KOPT-K1 (cell line): ENCODE data around the gene CHTOP.
"Not testable (repeated sequence)": the region's sequence is repeated elsewhere in the genome, so short reads cannot be mapped to it uniquely, and the experiment has no call there.

Experiments
- H3K27ac ChIP-seq: fragments of 200-600 bp; sonication (generic); 2 replicates; pipeline ENCODE4 v1.5.1; 2016; ENCODE audit warnings: antibody characterized with exemption, mild to moderate bottlenecking, low read depth, low read length; ENCODE audit not compliant: poor library complexity, severe bottlenecking
- H3K36me3 ChIP-seq: fragments of 200-600 bp; sonication (generic); 2 replicates; pipeline ENCODE4 v1.5.1; 2017; ENCODE audit warnings: antibody characterized with exemption, mild to moderate bottlenecking, low read length, moderate library complexity; ENCODE audit not compliant: insufficient read depth
- H3K9me3 ChIP-seq: fragments of 200-600 bp; sonication (generic); 2 replicates; pipeline ENCODE4 v1.5.1; 2017; ENCODE audit warnings: antibody characterized with exemption, low read length, mild to moderate bottlenecking; ENCODE audit not compliant: insufficient read depth, poor library complexity, severe bottlenecking

The CHTOP gene

DNA sequence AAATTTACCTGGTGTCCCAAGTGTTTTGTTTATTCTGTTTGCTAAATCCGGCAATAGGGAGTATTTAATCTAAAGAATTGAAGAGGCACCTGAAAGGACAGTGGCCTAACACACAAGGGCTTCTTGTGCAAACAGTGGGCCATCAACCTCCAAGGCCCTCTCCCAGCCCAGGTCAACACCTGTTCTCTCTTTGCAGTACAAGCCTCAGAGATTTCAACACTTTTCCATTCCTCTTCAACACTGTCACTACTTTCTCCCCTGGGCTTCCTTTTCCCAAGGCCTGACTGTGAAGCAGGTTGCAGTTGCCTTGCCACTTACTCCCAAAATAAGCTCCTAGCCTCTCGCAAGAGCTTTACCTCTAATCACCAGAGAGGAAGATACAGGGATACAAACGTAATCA lies 21.5 kb downstream of the CHTOP start:
- H3K9me3 ChIP-seq, result no peaks in the 10 kb centered on the region
- no peaks in the 10 kb centered on the region; the same call in 1 of the 2 replicates for H3K36me3 ChIP-seq
- no peak overlapping the region for H3K27ac ChIP-seq

DNA sequence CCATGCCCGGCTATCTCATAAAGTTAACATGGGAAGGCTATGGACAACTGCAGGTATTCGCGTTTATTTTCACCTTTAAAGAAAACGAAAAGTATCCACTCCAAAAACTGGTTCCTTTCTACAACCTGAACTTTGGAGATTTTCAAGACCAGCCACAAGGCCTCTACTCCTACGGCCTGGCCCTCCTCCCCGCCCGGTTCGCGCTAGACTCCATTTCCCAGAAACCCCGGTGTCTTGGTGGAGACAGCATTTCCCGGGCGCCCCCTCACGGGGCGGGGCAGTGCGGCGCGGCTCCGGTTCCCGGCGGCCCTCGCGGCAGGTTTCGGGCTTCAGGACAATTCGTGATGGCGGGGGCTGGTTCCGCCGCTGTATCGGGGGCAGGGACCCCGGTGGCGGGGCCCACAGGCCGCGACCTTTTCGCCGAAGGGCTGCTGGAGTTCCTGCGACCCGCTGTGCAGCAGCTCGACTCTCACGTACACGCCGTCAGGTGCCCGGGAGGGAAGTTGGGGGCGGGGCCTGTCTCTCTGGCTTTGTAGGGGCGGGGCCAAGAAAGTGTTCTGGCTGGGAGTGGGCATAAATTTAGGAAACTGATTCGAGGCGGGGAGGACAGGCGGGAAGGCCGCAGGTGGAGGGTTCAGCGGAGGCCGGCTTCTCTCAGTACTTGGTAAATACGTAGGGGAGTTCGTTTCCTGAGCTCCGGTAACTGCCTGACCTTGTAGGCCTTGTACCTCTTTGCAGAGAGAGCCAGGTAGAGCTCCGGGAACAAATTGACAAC lies 24.7 kb downstream of the CHTOP start, which contains the start of gene SNAPIN:
SNAPIN (plus strand) TSS at position 304 of the 775 bp plus-strand sequence; CDS start at position 345, 41 bp downstream.
- H3K36me3 ChIP-seq, result peaks cover 32% of the 10 kb centered on the region
- H3K27ac ChIP-seq, result peak within 1 kb of the TSS; percentile 80
- H3K9me3 ChIP-seq, result no peaks in the 10 kb centered on the region

DNA sequence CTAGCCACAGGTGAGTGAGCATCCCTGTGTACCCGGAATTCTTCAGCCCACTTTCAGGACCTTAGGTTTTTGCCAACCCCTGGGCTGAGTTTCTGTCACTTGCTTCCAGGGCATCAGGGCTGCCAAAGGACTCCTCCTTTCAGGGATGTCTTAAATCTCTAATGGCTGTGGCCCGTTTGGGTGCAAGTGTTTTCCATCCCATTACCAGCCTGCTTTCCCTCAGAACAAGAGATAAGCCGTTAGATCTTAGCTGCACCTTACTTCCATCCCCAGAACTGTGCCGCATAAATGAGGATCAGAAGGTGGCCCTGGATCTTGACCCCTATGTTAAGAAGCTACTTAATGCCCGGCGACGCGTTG lies 25.3 kb downstream of the CHTOP start:
- Histone ChIP-seq H3K9me3 (no peaks in the 10 kb centered on the region), H3K36me3 (peaks cover 38% of the 10 kb centered on the region), H3K27ac (peak overlapping the region; percentile 80)

DNA sequence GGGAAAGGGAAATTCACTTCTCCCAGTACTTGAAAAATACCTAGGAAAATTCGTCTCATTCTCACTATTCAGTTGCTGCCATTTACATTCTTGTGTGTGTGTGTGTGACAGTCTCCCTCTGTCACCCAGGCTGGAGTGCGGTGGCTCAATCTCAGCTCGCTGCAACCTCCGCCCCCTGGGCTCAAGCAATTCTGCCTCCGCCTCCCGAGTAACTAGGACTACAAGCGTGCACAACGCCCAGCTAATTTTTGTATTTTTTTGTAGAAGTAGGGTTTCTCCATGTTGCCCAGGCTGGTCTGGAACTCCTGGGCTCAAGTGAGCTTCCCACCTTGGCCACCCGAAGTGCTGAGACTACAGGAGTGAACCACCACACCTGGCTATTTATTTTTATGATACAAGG lies 25.8 kb downstream of the CHTOP start:
- H3K36me3 ChIP-seq, result peaks cover 43% of the 10 kb centered on the region
- H3K9me3 ChIP-seq, result no peaks in the 10 kb centered on the region
- H3K27ac ChIP-seq, result peak overlapping the region; percentile 80

DNA sequence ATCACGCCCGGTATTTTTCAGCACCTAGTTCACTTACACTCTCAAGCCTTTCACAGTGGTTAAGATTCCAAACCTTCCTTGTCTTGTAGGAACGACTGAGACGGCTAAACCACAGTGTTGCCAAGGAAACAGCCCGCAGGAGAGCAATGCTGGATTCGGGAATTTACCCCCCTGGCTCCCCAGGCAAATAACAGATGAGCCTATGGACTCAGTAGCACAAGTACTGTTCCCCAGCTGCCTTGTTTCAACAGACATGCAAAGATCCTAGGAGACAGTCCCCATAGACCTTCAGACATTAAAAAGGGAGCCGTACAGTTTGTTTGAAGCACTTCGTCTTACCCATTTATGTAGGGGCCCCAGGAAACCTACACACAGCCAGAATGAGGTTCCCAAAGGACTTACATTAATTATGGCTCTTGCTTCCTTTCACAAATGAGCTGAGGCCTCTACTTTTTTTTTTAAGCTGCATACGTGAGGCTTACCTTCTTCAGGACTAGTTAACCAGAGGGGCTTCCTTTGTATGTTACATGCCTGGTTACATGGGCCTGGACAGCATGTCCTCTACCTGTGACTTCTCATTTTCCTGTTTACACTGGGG lies 27.3 kb downstream of the CHTOP start:
- H3K36me3 ChIP-seq, result peaks cover 58% of the 10 kb centered on the region
- H3K27ac ChIP-seq, result no peak overlapping the region
- H3K9me3 ChIP-seq, result no peaks in the 10 kb centered on the region

DNA sequence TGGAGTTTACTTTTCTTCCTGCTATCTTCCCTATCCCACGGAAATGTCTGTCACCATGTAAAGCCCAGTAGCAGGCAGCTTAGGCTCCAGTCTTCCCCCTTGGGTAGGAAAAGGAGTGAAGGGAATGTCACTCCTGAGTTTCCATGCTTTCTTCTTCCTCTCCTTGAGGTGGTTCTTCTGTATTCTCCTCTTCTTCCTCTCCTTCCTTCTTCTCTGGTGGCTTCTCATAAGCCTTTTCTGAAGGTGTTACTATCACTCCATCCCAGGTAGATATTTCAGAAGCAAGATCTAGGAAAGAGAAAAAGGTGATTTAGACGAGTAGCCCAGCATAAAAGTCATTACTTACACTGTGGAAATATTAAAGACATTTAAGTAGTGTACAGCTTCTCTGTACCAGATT lies 28.4 kb downstream of the CHTOP start:
- Histone ChIP-seq H3K36me3 (peaks cover 69% of the 10 kb centered on the region), H3K9me3 (no peaks in the 10 kb centered on the region), H3K27ac (no peak overlapping the region)

DNA sequence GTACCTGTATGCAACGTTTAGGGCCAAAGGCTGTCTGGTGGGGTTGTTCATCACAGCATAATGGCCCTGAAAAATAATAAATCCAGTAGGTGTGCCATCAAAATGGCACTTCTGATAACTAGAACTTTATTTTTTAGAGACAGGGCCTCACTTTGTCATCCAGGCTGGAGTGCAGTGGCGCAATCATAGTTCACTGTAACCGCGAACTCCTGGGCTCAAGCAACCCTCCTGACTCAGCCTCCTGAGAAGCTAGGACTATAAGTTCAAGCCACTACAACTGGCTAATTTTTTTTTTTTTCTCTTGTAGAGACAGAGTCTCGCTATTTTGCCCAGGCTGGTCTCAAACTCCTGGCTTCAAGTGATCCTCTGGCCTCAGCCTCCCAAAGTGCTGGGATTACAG lies 29.3 kb downstream of the CHTOP start:
- no peaks in the 10 kb centered on the region for H3K9me3 ChIP-seq
- peaks cover 78% of the 10 kb centered on the region for H3K36me3 ChIP-seq
- no peak overlapping the region for H3K27ac ChIP-seq

DNA sequence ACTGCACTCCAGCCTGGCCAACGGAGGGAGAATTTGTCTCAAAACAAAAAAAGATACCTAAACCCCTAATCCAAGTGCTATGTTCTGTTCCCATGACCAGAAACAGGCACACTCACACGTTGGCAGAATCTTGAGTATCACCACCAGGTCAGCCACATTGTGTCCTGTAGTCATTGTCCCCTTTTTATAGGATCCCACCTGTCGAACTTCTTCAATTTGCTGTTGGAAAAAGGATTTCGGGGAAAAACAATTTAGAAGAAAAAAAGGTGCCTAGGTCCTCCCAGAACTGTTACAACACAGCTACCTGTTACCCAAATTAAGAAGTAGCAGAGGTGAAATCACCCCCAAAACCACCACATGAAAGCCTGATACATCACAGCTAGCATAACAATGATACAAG lies 33.6 kb downstream of the CHTOP start:
- Histone ChIP-seq H3K36me3 (peaks cover 76% of the 10 kb centered on the region), H3K27ac (no peak overlapping the region), H3K9me3 (no peaks in the 10 kb centered on the region)

DNA sequence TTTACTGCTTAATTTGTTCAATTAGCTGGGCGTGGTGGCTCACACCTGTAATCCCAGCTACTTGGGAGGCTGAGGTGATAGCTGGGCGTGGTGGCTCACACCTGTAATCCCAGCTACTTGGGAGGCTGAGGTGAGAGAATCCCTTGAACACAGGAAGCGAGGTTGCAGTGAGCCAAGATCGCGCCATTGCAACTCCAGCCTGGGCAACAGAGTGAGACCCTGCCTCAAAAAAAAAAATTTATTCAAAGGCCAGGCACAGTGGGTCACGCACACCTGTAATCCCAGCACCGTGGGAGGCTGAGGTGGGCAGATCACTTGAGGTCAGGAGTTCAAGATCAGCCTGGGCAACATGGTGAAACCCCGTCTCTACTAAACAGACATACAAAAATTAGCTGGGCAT lies 34.8 kb downstream of the CHTOP start:
- H3K27ac ChIP-seq, H3K9me3 ChIP-seq: not testable (repeated sequence)
- peaks cover 64% of the 10 kb centered on the region for H3K36me3 ChIP-seq

DNA sequence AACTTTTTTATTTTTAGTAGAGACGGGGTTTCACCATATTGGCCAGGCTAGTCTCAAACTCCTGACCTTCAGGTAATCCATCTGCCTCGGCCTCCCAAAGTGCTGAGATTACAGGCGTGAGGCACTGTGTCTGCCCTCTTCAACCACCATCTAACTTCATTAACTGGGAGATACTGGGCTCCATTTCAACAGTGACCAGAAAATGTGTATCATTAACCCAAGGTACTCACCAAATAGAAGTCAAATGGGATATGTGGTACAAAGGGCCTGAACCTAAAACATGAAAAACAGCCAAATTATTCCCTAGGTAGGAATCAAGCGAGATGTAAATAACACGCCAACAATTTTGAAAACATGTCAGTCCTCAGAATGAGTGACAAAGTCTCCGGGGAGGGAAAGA lies 35.7 kb downstream of the CHTOP start:
- Histone ChIP-seq H3K27ac (peak overlapping the region; percentile 91), H3K36me3 (peaks cover 55% of the 10 kb centered on the region), H3K9me3 (no peaks in the 10 kb centered on the region)

DNA sequence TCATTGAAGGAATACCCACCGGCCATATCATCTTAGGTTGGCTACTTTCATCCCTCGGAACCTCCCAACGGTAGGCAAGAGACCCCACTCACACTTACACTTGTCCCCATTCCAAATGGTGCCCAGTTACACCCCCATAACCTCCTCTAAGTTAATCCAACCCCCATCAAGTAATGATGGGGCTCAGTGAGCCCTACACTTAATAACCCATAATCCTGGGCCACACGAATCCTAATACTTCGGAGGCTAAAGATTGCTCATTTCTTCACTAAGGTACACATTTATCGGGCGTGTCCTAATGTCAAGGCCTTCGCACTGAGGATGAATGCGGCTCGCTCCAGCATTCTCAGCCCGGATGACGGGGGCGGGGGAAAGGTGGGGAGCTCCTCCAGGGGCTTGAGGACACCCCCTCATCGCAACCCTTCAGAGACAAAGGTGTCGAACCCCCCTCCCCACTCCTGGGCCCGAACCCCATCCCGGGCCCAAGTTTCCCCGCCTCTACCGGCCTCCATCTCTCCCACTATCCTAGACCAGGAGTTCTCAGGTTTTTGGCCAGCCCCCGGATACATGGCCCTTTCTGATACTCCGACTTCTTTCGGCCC lies 36.5 kb downstream of the CHTOP start:
- Histone ChIP-seq H3K36me3 (peaks cover 47% of the 10 kb centered on the region), H3K9me3 (no peaks in the 10 kb centered on the region), H3K27ac (peak overlapping the region; percentile 91)

DNA sequence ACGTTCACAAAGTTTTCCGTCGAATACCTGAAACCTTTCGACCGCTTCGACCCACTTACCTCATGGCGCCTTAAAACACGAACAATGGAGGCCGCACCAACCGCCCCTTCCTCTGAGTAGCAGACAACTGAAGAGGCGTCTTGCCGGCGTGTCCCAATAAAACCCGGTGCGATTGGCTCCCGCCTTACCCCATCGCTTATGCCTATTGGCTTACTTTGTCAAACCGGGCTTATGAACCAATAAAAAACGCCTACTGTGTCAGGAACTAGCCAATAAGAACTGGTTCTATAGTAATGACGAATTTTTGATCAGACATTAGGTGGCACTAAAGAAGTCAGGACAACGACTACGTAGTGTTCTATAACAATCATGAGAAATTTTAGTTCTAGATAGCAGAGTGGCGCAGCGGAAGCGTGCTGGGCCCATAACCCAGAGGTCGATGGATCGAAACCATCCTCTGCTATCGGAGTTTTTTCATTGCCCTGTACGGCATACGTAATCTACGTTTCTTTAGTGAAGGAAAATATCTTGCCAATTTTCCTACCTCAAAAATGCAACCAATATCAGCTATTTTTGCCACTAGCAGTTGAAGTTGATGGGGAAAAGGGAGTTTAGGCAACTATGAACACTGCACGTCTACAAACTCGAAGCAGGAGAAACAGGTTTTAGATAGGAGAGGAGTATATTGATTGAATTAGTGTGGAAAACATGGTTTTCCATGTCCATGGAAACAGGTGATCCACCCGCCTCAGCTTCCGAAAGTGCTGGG lies 37.2 kb downstream of the CHTOP start, which contains the start of gene ILF2:
ILF2 (minus strand) TSS at position 135 of the 769 bp plus-strand sequence; CDS start at position 64, 71 bp downstream.
- H3K9me3 ChIP-seq, result no peaks in the 10 kb centered on the region
- peak within 1 kb of the TSS; percentile 91 for H3K27ac ChIP-seq
- H3K36me3 ChIP-seq, result peaks cover 40% of the 10 kb centered on the region

DNA sequence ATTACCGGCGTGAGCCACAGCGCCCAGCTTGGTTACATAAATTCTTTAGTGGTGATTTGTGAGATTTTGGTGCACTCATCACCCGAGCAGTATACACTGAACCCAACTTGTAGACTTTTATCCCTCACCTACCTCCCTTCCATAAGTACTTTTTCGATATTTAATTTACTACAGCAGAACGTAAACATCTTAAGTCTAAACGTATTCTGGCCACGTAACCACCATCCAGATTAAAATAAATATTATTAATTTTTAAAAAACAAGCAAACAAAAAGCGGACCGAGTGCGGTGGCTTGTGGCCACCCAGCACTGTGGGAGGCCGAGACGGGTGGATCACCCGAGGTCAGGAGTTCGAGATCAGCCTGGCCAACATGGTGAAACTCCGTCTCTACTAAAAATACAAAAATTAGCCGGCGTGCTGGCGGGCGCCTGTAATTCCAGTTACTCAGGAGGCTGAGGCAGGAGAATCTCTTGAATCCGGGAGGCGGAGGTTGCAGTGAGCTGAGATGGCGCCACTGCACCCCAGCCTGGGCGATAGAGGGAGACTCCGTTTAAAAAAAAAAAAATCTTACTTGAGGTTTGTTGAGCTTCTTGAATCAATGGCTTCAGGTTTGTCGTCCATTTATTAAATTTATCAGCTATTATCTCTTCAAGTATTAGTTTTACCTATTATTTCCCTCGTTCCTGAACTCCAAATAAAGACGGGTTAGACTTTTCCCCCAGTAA lies 37.9 kb downstream of the CHTOP start:
- H3K9me3 ChIP-seq, result not testable (repeated sequence)
- H3K27ac ChIP-seq, result peak overlapping the region; percentile 62
- H3K36me3 ChIP-seq, result peaks cover 33% of the 10 kb centered on the region

DNA sequence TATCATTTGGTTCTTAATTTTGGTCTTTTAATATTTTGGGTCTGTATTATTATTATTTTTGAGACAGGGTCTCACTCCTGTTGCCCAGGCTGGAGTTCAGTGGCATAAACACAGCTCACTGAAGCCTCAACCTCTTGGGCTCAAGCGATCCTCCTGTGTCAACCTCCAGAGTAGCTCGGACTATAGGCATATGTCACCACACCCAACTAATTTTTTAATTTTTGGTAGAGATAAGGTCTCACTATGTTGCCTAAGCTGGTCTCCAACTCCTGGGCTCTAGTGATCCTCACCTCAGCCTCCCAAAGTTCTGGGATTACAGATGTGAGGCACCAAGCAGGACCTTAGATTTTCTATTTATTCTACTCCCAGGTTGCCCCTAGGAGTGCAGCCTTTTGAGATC lies 39.6 kb downstream of the CHTOP start:
- Histone ChIP-seq H3K36me3 (peaks cover 15% of the 10 kb centered on the region), H3K27ac (no peak overlapping the region)

More for the DNA sequence above, 39.6 kb downstream of the CHTOP start:
- H3K9me3 ChIP-seq, result no peaks in the 10 kb centered on the region
